Ovary (tissue), 3 donors: ENCODE results near the gene SPRY1.

Experiments
- CTCF ChIP-seq, 3 donors: fragments of 450-650 bp in 2 of 3; fragments of 200-600 bp in 1 of 3; IDR thresholded peaks; one replicate each; pipeline versions ENCODE4 v1.5.1 to v1.8.0; 2016 to 2022; ENCODE audit warnings: antibody characterized with exemption in 3 of 3, mild to moderate bottlenecking in 1 of 3
- POLR2A ChIP-seq: fragments of 450-650 bp; IDR thresholded peaks from one replicate; pipeline ENCODE4 v1.6.1; 2017; ENCODE audit warnings: antibody characterized with exemption, mild to moderate bottlenecking, moderate library complexity
- donor health status: DM: no; HTN: no; CAD: no.

GRCh38 chr4:123393721-123394120, 2.9 kb upstream of the SPRY1 start:
- no peak for TF ChIP-seq CTCF (IDR thresholded peaks at IDR 0.05)
- no peak for TF ChIP-seq POLR2A
